ELR (cell line): Measurements from ENCODE around the gene PARP3.
"Not testable (repeated sequence)": the region's sequence is repeated elsewhere in the genome, so short reads cannot be mapped to it uniquely, and the experiment has no call there.

Experiments used
- DNase-seq: peaks from one replicate; pipeline ENCODE4 v3.0.0-alpha.2; 2015; ENCODE audit warnings: low read depth

PARP3 gene

GRCh38 chr3:51941798-51942602, at the start of gene PARP3, which contains the start of gene RRP9:
Gene PARP3 (plus strand): TSS chr3:51942363. CDS start chr3:51943356, 993 bp downstream.
Gene RRP9 (minus strand): TSS chr3:51941904. CDS start chr3:51941867, 37 bp downstream.
- peak; percentile 100 for DNase-seq

GRCh38 chr3:51894391-51894790, 47.8 kb upstream of the PARP3 start:
- no peak for DNase-seq

GRCh38 chr3:51894939-51895338, 47.2 kb upstream of the PARP3 start:
- no peak for DNase-seq

- peak; percentile 5 for DNase-seq
These were observed 45.4 kb upstream of the PARP3 start for GRCh38 chr3:51896607-51897305.

GRCh38 chr3:51897391-51897790, 44.8 kb upstream of the PARP3 start:
- no peak for DNase-seq

- not testable (repeated sequence) for DNase-seq
These were observed 42.1 kb upstream of the PARP3 start for GRCh38 chr3:51900043-51900442.

GRCh38 chr3:51902361-51902760, 39.8 kb upstream of the PARP3 start:
- DNase-seq = peak; percentile 53

- no peak for DNase-seq
These were observed 37.9 kb upstream of the PARP3 start for GRCh38 chr3:51904034-51904823.

GRCh38 chr3:51908026-51908425, 34.1 kb upstream of the PARP3 start:
- no peak for DNase-seq

GRCh38 chr3:51916418-51916817, 25.7 kb upstream of the PARP3 start:
- DNase-seq = no peak

GRCh38 chr3:51921081-51921578, 21.0 kb upstream of the PARP3 start:
- no peak for DNase-seq

- DNase-seq = no peak
These were observed 14.8 kb upstream of the PARP3 start for GRCh38 chr3:51927061-51927977.

- DNase-seq = no peak
These were observed 13.7 kb upstream of the PARP3 start for GRCh38 chr3:51928438-51928837.

GRCh38 chr3:51928981-51929380, 13.2 kb upstream of the PARP3 start:
- DNase-seq = not testable (repeated sequence)

- DNase-seq = peak; percentile 11
These were observed 12.7 kb upstream of the PARP3 start for GRCh38 chr3:51929420-51930003.

GRCh38 chr3:51930439-51930838, 11.7 kb upstream of the PARP3 start:
- no peak for DNase-seq

GRCh38 chr3:51931756-51932155, 10.4 kb upstream of the PARP3 start:
- DNase-seq = no peak

- no peak for DNase-seq
These were observed 9.4 kb upstream of the PARP3 start for GRCh38 chr3:51932471-51933370.

- DNase-seq = no peak
These were observed 8.6 kb upstream of the PARP3 start for GRCh38 chr3:51933471-51934138.
